Measurements from ENCODE around the gene ETS1. TPM values are rescaled to one million over a fixed set of nuclear protein-coding genes. Genes with fewer than 3 reads are reported as not detected.
A peak's percentile ranks its signal among the peaks of the same experiment; 100 is the strongest.

Gene ETS1
- total RNA-seq, 1 donor from 2014 or later = 169 TPM

- no peak for DNase-seq (ENCODE audit: extremely low read depth, low read depth, low spot score)
Observed at GRCh38 chr11:128570632-128571031, 16.7 kb downstream of the ETS1 start.

GRCh38 chr11:128569291-128569690 is 18.1 kb downstream of the ETS1 start:
- no peak for DNase-seq (ENCODE audit: extremely low read depth, low read depth, low spot score)

- DNase-seq (ENCODE audit: extremely low read depth, low read depth, low spot score) = no peak
Observed at GRCh38 chr11:128568166-128568778, 19.1 kb downstream of the ETS1 start.

GRCh38 chr11:128567130-128567529 is 20.2 kb downstream of the ETS1 start:
- DNase-seq (ENCODE audit: extremely low read depth, low read depth, low spot score) = no peak

GRCh38 chr11:128565881-128566280 is 21.5 kb downstream of the ETS1 start:
- DNase-seq (ENCODE audit: extremely low read depth, low read depth, low spot score) = no peak

GRCh38 chr11:128564642-128565245 is 22.6 kb downstream of the ETS1 start:
- no peak for DNase-seq (ENCODE audit: extremely low read depth, low read depth, low spot score)

- no peak for DNase-seq (ENCODE audit: extremely low read depth, low read depth, low spot score)
Observed at GRCh38 chr11:128563942-128564641, 23.3 kb downstream of the ETS1 start.

- no peak for DNase-seq (ENCODE audit: extremely low read depth, low read depth, low spot score)
Observed at GRCh38 chr11:128563308-128563707, 24.1 kb downstream of the ETS1 start.

GRCh38 chr11:128559496-128560103 is 27.8 kb downstream of the ETS1 start:
- no peak for DNase-seq (ENCODE audit: extremely low read depth, low read depth, low spot score)

GRCh38 chr11:128555606-128556005 is 31.8 kb downstream of the ETS1 start:
- DNase-seq (ENCODE audit: extremely low read depth, low read depth, low spot score) = no peak

GRCh38 chr11:128553662-128554362 is 33.5 kb downstream of the ETS1 start:
- DNase-seq (ENCODE audit: extremely low read depth, low read depth, low spot score) = no peak

GRCh38 chr11:128552783-128553661 is 34.3 kb downstream of the ETS1 start:
- DNase-seq (ENCODE audit: extremely low read depth, low read depth, low spot score) = no peak

GRCh38 chr11:128551611-128552335 is 35.6 kb downstream of the ETS1 start:
- no peak for DNase-seq (ENCODE audit: extremely low read depth, low read depth, low spot score)

GRCh38 chr11:128551058-128551457 is 36.3 kb downstream of the ETS1 start:
- DNase-seq (ENCODE audit: extremely low read depth, low read depth, low spot score) = no peak

- no peak for DNase-seq (ENCODE audit: extremely low read depth, low read depth, low spot score)
Observed at GRCh38 chr11:128550261-128550821, 37.0 kb downstream of the ETS1 start.

- DNase-seq (ENCODE audit: extremely low read depth, low read depth, low spot score) = no peak
Observed at GRCh38 chr11:128549256-128549944, 38.0 kb downstream of the ETS1 start.

GRCh38 chr11:128548649-128549255 is 38.6 kb downstream of the ETS1 start:
- DNase-seq (ENCODE audit: extremely low read depth, low read depth, low spot score) = peak; percentile 83

Measured in glomerular endothelial cell (primary cell).